AG04449 (cell line): ENCODE measurements around the gene MKRN3.

ENCODE experiments used
- CTCF ChIA-PET: fragments of 350-600 bp; formaldehyde crosslinking; extraction: SDS; loops from one replicate; lab custom pipeline; 2021; ENCODE audit warnings: antibody characterized with exemption; lab: Yijun Ruan, JAX
- POLR2A ChIA-PET: fragments of 400-600, 350-600 bp; formaldehyde crosslinking; extraction: SDS; loops from one replicate; lab custom pipeline; 2020; ENCODE audit warnings: antibody characterized with exemption, inconsistent platforms; lab: Yijun Ruan, JAX
- DNase-seq: peaks from one replicate; pipeline ENCODE4 v3.0.0-alpha.2; 2010; ENCODE audit warnings: low read depth, low spot score
- H3K4me3 ChIP-seq: 2 replicates; pipeline ENCODE4 v1.5.1; 2011; ENCODE audit warnings: low read depth, mild to moderate bottlenecking, control low read depth, low read length
- CTCF ChIP-seq: IDR thresholded peaks from one replicate; pipeline ENCODE4 v1.5.1; 2011; ENCODE audit warnings: mild to moderate bottlenecking, moderate library complexity, low read length, control low read depth, inconsistent platforms; ENCODE audit not compliant: insufficient read depth; ENCODE audit errors: missing control alignments

The MKRN3 gene

GRCh38 chr15:23616536-23616935 is 51.1 kb downstream of the MKRN3 start:
- no peak for TF ChIP-seq CTCF

More at GRCh38 chr15:23616536-23616935, 51.1 kb downstream of the MKRN3 start:
- no peak overlapping the region for H3K4me3 ChIP-seq
- CTCF ChIA-PET: no interaction called here
- POLR2A ChIA-PET: no interaction called here
- no peak for DNase-seq
